GM12874 (cell line): ENCODE measurements around the gene PNPLA7.

Experiments used
- CTCF ChIP-seq: IDR thresholded peaks from 2 replicates; pipeline ENCODE4 v1.5.1; 2011; ENCODE audit warnings: low read depth, mild to moderate bottlenecking, control low read depth, low read length, moderate library complexity; ENCODE audit not compliant: insufficient read depth

PNPLA7 gene

GRCh38 chr9:137452006-137452760 is 98.0 kb downstream of the PNPLA7 start:
- no peak for TF ChIP-seq CTCF

GRCh38 chr9:137449931-137450538 is 100.2 kb downstream of the PNPLA7 start:
- no peak for TF ChIP-seq CTCF

GRCh38 chr9:137449081-137449844 is 100.9 kb downstream of the PNPLA7 start:
- TF ChIP-seq CTCF: no peak

- no peak for TF ChIP-seq CTCF
Measured at GRCh38 chr9:137448602-137448962, 101.6 kb downstream of the PNPLA7 start.

GRCh38 chr9:137447722-137448601 is 102.2 kb downstream of the PNPLA7 start:
- TF ChIP-seq CTCF: no peak

- no peak for TF ChIP-seq CTCF
Measured at GRCh38 chr9:137446851-137447471, 103.2 kb downstream of the PNPLA7 start.
